ENCODE results near the gene SYCP2L. TPM values are rescaled to one million over a fixed set of nuclear protein-coding genes. Genes with fewer than 3 reads are reported as not detected.

SYCP2L gene
- total RNA-seq, 4 donors from 2014 or later: 0.13 to 2.9 (median 0.70) TPM

GRCh38 chr6:10957414-10957886, 70.6 kb downstream of the SYCP2L start:
- Histone ChIP-seq H3K4me1 (no peaks in the 10 kb centered on the region), H3K36me3 (no peaks in the 10 kb centered on the region), H3K4me3 (no peak overlapping the region), H3K27ac (replicated peaks in 1 of 4) (no peak overlapping the region), H3K9me3 (no peaks in the 10 kb centered on the region), H3K27me3 (no peaks in the 10 kb centered on the region)
- intact Hi-C loops (cut with DNase I): no loop called here
- DNase-seq (ENCODE audit: extremely low spot score): peak; percentile 79
- TF ChIP-seq POLR2AphosphoS5 (IDR thresholded peaks at IDR 0.05) (no peak), POLR2A (IDR thresholded peaks at IDR 0.05; ENCODE audit: low read depth) (no peak), CTCF (IDR thresholded peaks at IDR 0.05) (no peak)
- WGBS: 93% methylated on average over 6 of the region's 6 CpGs

GRCh38 chr6:10960171-10960570, 73.3 kb downstream of the SYCP2L start:
- Histone ChIP-seq H3K4me3 (no peak overlapping the region), H3K27me3 (no peaks in the 10 kb centered on the region), H3K36me3 (no peaks in the 10 kb centered on the region), H3K9me3 (no peaks in the 10 kb centered on the region), H3K27ac (replicated peaks in 1 of 4) (no peak overlapping the region), H3K4me1 (no peaks in the 10 kb centered on the region)
- DNase-seq (ENCODE audit: extremely low spot score): no peak
- WGBS: 100% methylated on average over 2 of the region's 2 CpGs
- intact Hi-C loops (cut with DNase I): no loop called here
- TF ChIP-seq CTCF (IDR thresholded peaks at IDR 0.05): no peak
- TF ChIP-seq POLR2AphosphoS5 (IDR thresholded peaks at IDR 0.05): no peak
- TF ChIP-seq EP300 (IDR thresholded peaks at IDR 0.05): no peak
- TF ChIP-seq POLR2A (IDR thresholded peaks at IDR 0.05; ENCODE audit: low read depth): no peak

- intact Hi-C loops (cut with DNase I): no loop called here
- Histone ChIP-seq H3K27ac (replicated peaks in 1 of 4) (no peak overlapping the region), H3K4me3 (no peak overlapping the region), H3K9me3 (peaks cover 0 to 16% (median 5%) of the 10 kb centered on the region in 4 donors), H3K27me3 (no peaks in the 10 kb centered on the region), H3K36me3 (no peaks in the 10 kb centered on the region), H3K4me1 (no peaks in the 10 kb centered on the region)
- 87% methylated on average over 3 of the region's 3 CpGs for WGBS
- TF ChIP-seq POLR2A (IDR thresholded peaks at IDR 0.05; ENCODE audit: low read depth): no peak
- TF ChIP-seq CTCF (IDR thresholded peaks at IDR 0.05): no peak
- no peak for TF ChIP-seq EP300 (IDR thresholded peaks at IDR 0.05)
- no peak for TF ChIP-seq POLR2AphosphoS5 (IDR thresholded peaks at IDR 0.05)
- DNase-seq (ENCODE audit: extremely low spot score): no peak
Measured at GRCh38 chr6:10961837-10962236, 75.0 kb downstream of the SYCP2L start.

- H3K27me3 ChIP-seq: no peaks in the 10 kb centered on the region
- intact Hi-C loops (cut with DNase I): no loop called here
- H3K4me3 ChIP-seq: no peak overlapping the region
- peaks cover 0 to 22% (median 5%) of the 10 kb centered on the region in 4 donors for H3K9me3 ChIP-seq
- H3K4me1 ChIP-seq: no peaks in the 10 kb centered on the region
- no peak for TF ChIP-seq POLR2A (IDR thresholded peaks at IDR 0.05; ENCODE audit: low read depth)
- no peak for TF ChIP-seq EP300 (IDR thresholded peaks at IDR 0.05)
- TF ChIP-seq POLR2AphosphoS5 (IDR thresholded peaks at IDR 0.05): no peak
- TF ChIP-seq CTCF (IDR thresholded peaks at IDR 0.05): no peak
- no peaks in the 10 kb centered on the region for H3K36me3 ChIP-seq
- 33% methylated on average over 1 of the region's 1 CpG for WGBS
- H3K27ac ChIP-seq (replicated peaks in 1 of 4): no peak overlapping the region
- no peak for DNase-seq (ENCODE audit: extremely low spot score)
Measured at GRCh38 chr6:10962673-10963072, 75.8 kb downstream of the SYCP2L start.

GRCh38 chr6:10963113-10963512, 76.3 kb downstream of the SYCP2L start:
- Histone ChIP-seq H3K4me3 (no peak overlapping the region), H3K27me3 (no peaks in the 10 kb centered on the region), H3K27ac (replicated peaks in 1 of 4) (no peak overlapping the region), H3K9me3 (peaks cover 0 to 24% (median 5%) of the 10 kb centered on the region in 4 donors), H3K4me1 (no peaks in the 10 kb centered on the region), H3K36me3 (no peaks in the 10 kb centered on the region)
- TF ChIP-seq POLR2A (IDR thresholded peaks at IDR 0.05; ENCODE audit: low read depth) (no peak), EP300 (IDR thresholded peaks at IDR 0.05) (no peak)
- WGBS: 82% methylated on average over 2 of the region's 2 CpGs
- intact Hi-C loops (cut with DNase I): no loop called here
- no peak for DNase-seq (ENCODE audit: extremely low spot score)
